Upper lobe of left lung (tissue), 6 donors: Measurements from ENCODE around the gene ATP12A. TPM values are rescaled to one million over a fixed set of nuclear protein-coding genes. Genes with fewer than 3 reads are reported as not detected.
A peak's percentile ranks its signal among the peaks of the same experiment; 100 is the strongest.

Experiments
- ATAC-seq, 2 donors: fragments of 200-7000 bp; cut with Tn5 transposase; one replicate each; pipeline ENCODE4 v1.9.1; 2022; ENCODE audit warnings: mild to moderate bottlenecking in 2 of 2, moderate library complexity in 2 of 2; ENCODE audit not compliant: low FRiP score in 2 of 2
- DNase-seq, 2 donors: peaks; one replicate each; pipeline ENCODE4 v3.0.0-alpha.2; 2019 to 2020
- H3K27ac ChIP-seq, 4 donors: fragments of 200-600 bp; sonication (generic); one replicate each; pipeline ENCODE4 v1.5.1; 2016 to 2019
- H3K27me3 ChIP-seq, 4 donors: fragments of 200-600 bp; sonication (generic); one replicate each; pipeline ENCODE4 v1.5.1; 2017 to 2019
- H3K36me3 ChIP-seq, 4 donors: fragments of 200-600 bp; sonication (generic); one replicate each; pipeline ENCODE4 v1.5.1; 2016 to 2019
- H3K4me1 ChIP-seq, 4 donors: fragments of 200-600 bp; sonication (generic); one replicate each; pipeline ENCODE4 v1.5.1; 2018 to 2019
- H3K4me3 ChIP-seq, 4 donors: fragments of 200-600 bp; sonication (generic); one replicate each; pipeline ENCODE4 v1.5.1; 2017 to 2019; ENCODE audit warnings: mild to moderate bottlenecking in 2 of 4, moderate library complexity in 1 of 4
- H3K9me3 ChIP-seq, 4 donors: fragments of 200-600 bp; sonication (generic); one replicate each; pipeline ENCODE4 v1.5.1; 2018 to 2019
- EP300 ChIP-seq, 4 donors: sonication (generic); formaldehyde crosslinking; IDR thresholded peaks; one replicate each; pipeline ENCODE4 v1.5.1; 2017; ENCODE audit warnings: antibody characterized with exemption in 4 of 4, control low read depth in 2 of 4
- POLR2A ChIP-seq, 4 donors: fragments of 450-650 bp; IDR thresholded peaks; one replicate each; pipeline ENCODE4 v1.5.1; 2016 to 2017; ENCODE audit warnings: antibody characterized with exemption in 4 of 4, mild to moderate bottlenecking in 2 of 4
- POLR2AphosphoS5 ChIP-seq, 2 donors: sonication (generic); formaldehyde crosslinking; IDR thresholded peaks; one replicate each; pipeline ENCODE4 v1.5.1; 2017; ENCODE audit warnings: antibody characterized with exemption in 2 of 2
- WGBS, 2 donors: methylation state at CpG; one replicate each; pipeline ENCODE4 v1.1.5; 2017 to 2018; 5-methylcytosine and 5-hydroxymethylcytosine counted together
- total RNA-seq, 6 donors: library from RNA; depleted of rRNA in 4 of 6; stranded (reverse); fragments of >200 nt in 4 of 6; gene quantifications; one replicate each; pipeline versions ENCODE4 v1.1.0 to v1.2.1, GENCODE V29; 2016 to 2021
- TF ChIP-seq, protein P1 (sequence below), 6 experiments: fragments of 450-650 bp in 4 of 6; fragments of 200-600 bp in 2 of 6; sonication (generic) in 2 of 6; IDR thresholded peaks; one replicate each; pipeline ENCODE4 v1.5.1; 2016 to 2019; ENCODE audit warnings: antibody characterized with exemption in 6 of 6
- donor health status: DM: no; HTN: no; CAD: no; lungs with moderate emphysema.
- donor health status: DM: no; HTN: yes; CAD: no; lungs with severe emphysema.

ATP12A gene
- total RNA-seq, 6 donors from 2014 or later, result 0.22 to 10.0 (median 0.34) TPM; not detected in 1

GRCh38 chr13:24745861-24746617 is 65.8 kb downstream of the ATP12A start:
- Histone ChIP-seq H3K36me3 (no peaks in the 10 kb centered on the region), H3K27me3 (peaks cover 0 to 25% (median 9%) of the 10 kb centered on the region in 4 donors), H3K4me3 (peak overlapping the region in 2 of 4 donors; percentile 22 to 38), H3K27ac (no peak overlapping the region), H3K4me1 (peaks cover 18 to 27% (median 21%) of the 10 kb centered on the region in 4 donors), H3K9me3 (no peaks in the 10 kb centered on the region)
- TF ChIP-seq EP300 (IDR thresholded peaks at IDR 0.05), result no peak
- no peak for TF ChIP-seq POLR2AphosphoS5 (IDR thresholded peaks at IDR 0.05)
- no peak for TF ChIP-seq POLR2A (IDR thresholded peaks at IDR 0.05)
- TF ChIP-seq, protein P1, sequence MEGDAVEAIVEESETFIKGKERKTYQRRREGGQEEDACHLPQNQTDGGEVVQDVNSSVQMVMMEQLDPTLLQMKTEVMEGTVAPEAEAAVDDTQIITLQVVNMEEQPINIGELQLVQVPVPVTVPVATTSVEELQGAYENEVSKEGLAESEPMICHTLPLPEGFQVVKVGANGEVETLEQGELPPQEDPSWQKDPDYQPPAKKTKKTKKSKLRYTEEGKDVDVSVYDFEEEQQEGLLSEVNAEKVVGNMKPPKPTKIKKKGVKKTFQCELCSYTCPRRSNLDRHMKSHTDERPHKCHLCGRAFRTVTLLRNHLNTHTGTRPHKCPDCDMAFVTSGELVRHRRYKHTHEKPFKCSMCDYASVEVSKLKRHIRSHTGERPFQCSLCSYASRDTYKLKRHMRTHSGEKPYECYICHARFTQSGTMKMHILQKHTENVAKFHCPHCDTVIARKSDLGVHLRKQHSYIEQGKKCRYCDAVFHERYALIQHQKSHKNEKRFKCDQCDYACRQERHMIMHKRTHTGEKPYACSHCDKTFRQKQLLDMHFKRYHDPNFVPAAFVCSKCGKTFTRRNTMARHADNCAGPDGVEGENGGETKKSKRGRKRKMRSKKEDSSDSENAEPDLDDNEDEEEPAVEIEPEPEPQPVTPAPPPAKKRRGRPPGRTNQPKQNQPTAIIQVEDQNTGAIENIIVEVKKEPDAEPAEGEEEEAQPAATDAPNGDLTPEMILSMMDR (IDR thresholded peaks at IDR 0.05), result no peak
- DNase-seq (peak in 1 of 2 donors; percentile 80), ATAC-seq (no peak)
- 10 to 25% methylated on average over 11 to 50 of the region's 70 CpGs for WGBS, 2 donors

- WGBS, 2 donors, result 2 to 5% methylated on average over 14 to 28 of the region's 56 CpGs
- peak in 1 of 2 donors; percentile 84 for DNase-seq
- H3K36me3 ChIP-seq, result no peaks in the 10 kb centered on the region
- no peak for TF ChIP-seq POLR2A (IDR thresholded peaks at IDR 0.05)
- TF ChIP-seq EP300 (IDR thresholded peaks at IDR 0.05), result no peak
- no peak for TF ChIP-seq POLR2AphosphoS5 (IDR thresholded peaks at IDR 0.05)
- TF ChIP-seq, protein P1 (IDR thresholded peaks at IDR 0.05), result no peak
- no peaks in the 10 kb centered on the region for H3K9me3 ChIP-seq
- no peak for ATAC-seq
- H3K4me3 ChIP-seq, result peak overlapping the region in 3 of 4 donors; percentile 22 to 43 (median 38)
- H3K27me3 ChIP-seq, result peaks cover 0 to 25% (median 9%) of the 10 kb centered on the region in 4 donors
- H3K4me1 ChIP-seq, result peaks cover 18 to 27% (median 21%) of the 10 kb centered on the region in 4 donors
- no peak overlapping the region for H3K27ac ChIP-seq
These were observed 66.5 kb downstream of the ATP12A start for GRCh38 chr13:24746618-24747247.

DNA sequence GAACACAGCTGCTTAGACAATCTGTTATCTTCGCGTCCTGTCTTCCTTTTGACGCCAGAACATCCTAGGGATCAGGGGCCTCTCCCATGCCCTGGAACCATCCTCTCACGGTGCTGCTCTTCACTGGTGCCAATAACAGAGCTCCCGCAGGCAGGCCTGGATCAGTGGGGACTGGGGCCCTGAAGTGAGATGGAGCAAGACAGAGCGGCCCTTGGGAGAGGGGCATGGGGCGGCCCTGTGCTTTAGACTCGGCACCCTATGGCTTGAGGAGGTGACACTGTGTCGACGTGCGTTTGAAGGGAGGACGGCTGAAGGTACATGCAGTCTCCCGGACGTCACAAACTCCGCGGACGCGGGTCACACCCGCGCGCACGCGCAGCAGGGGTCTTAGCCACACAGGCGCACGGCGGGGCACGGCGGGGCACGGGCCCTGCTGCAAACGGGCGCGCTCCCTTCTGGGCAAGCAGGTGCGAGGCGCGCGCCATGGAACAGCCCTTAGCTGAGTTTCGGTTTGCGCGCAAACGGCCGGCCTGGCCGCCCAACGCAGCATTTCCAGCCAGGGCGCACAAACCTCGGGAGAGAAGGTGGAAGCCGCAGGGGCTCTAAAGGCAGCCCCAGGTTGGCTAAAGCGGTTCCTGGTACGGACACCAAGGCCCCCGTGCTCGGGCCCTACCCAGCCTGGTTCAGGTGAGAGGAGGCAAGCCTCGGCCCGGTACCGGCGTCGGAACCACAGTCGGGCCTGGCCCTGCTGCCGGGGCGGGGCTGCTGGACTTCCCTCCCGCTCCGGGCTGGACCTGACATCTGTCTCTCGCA is 67.2 kb downstream of the ATP12A start:
- ATAC-seq (peak; percentile 4 to 8), DNase-seq (peak in 1 of 2 donors; percentile 86)
- Histone ChIP-seq H3K4me3 (peak overlapping the region; percentile 14 to 43 (median 36)), H3K4me1 (peaks cover 18 to 27% (median 21%) of the 10 kb centered on the region in 4 donors), H3K9me3 (no peaks in the 10 kb centered on the region), H3K36me3 (no peaks in the 10 kb centered on the region), H3K27ac (no peak overlapping the region), H3K27me3 (peaks cover 0 to 25% (median 9%) of the 10 kb centered on the region in 4 donors)
- 3 to 5% methylated on average over 12 to 34 of the region's 61 CpGs for WGBS, 2 donors
- TF ChIP-seq, protein P1 (IDR thresholded peaks at IDR 0.05), result no peak
- TF ChIP-seq POLR2A (IDR thresholded peaks at IDR 0.05) (no peak), POLR2AphosphoS5 (IDR thresholded peaks at IDR 0.05) (no peak), EP300 (IDR thresholded peaks at IDR 0.05) (no peak)

DNA sequence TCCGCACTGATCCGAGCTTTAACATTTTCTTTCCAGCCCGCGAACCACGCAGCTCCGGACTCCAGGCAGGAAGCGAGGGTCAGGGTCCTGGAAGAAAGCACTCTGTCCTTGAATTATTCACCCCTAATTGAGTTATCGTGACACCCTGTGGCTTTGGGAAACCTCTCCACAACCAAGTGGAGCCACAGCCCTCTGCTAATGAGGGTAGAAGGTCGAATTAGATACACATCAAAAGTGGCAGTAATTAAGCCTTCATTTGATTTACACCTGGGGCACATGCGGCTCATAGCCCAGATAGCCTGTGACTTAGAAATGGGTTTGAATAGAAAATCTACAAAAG is 67.8 kb downstream of the ATP12A start:
- TF ChIP-seq POLR2A (IDR thresholded peaks at IDR 0.05) (no peak), POLR2AphosphoS5 (IDR thresholded peaks at IDR 0.05) (no peak), EP300 (IDR thresholded peaks at IDR 0.05) (no peak)
- TF ChIP-seq, protein P1 (IDR thresholded peaks at IDR 0.05), result no peak
- DNase-seq (no peak), ATAC-seq (no peak)
- Histone ChIP-seq H3K27me3 (peaks cover 0 to 25% (median 9%) of the 10 kb centered on the region in 4 donors), H3K4me3 (peak overlapping the region in 3 of 4 donors; percentile 34 to 43 (median 38)), H3K36me3 (no peaks in the 10 kb centered on the region), H3K4me1 (peaks cover 18 to 27% (median 21%) of the 10 kb centered on the region in 4 donors), H3K27ac (no peak overlapping the region), H3K9me3 (no peaks in the 10 kb centered on the region)
- 3 to 6% methylated on average over 5 to 10 of the region's 10 CpGs for WGBS, 2 donors
